HL-60 (cell line): ENCODE data around the gene TBX21.

ENCODE experiments used
- DNase-seq, 2 experiments: peaks; one replicate each; pipeline ENCODE4 v3.0.0-alpha.2; 2010 to 2020; ENCODE audit warnings: low read depth in 1 of 2, low spot score in 1 of 2
- H3K27ac ChIP-seq: fragments of 250-450 bp; sonication (Bioruptor Pico); replicated peaks from 2 replicates; pipeline ENCODE4 v1.5.1; 2020; ENCODE audit warnings: mild to moderate bottlenecking, moderate library complexity
- H3K27me3 ChIP-seq: fragments of 250-450 bp; sonication (Bioruptor Pico); 2 replicates; pipeline ENCODE4 v1.5.1; 2021; ENCODE audit warnings: mild to moderate bottlenecking, moderate library complexity; ENCODE audit not compliant: insufficient read depth, poor library complexity, severe bottlenecking
- H3K4me3 ChIP-seq: replicated peaks from 2 replicates; pipeline ENCODE4 v1.5.1; 2011; ENCODE audit warnings: mild to moderate bottlenecking, control low read depth, low read length; ENCODE audit not compliant: insufficient read depth
- CTCF ChIP-seq: IDR thresholded peaks from one replicate; pipeline ENCODE4 v1.5.1; 2011; ENCODE audit warnings: low read length, control low read depth, inconsistent platforms; ENCODE audit not compliant: insufficient read depth
- GABPA ChIP-seq: IDR thresholded peaks from 2 replicates; pipeline ENCODE4 v1.6.1; 2012; ENCODE audit warnings: low read depth
- POLR2AphosphoS5 ChIP-seq: IDR thresholded peaks from 2 replicates; pipeline ENCODE4 v1.6.1; 2012; ENCODE audit warnings: low read depth
- SPI1 ChIP-seq: IDR thresholded peaks from 2 replicates; pipeline ENCODE4 v1.6.1; 2012; ENCODE audit warnings: low read depth, mild to moderate bottlenecking, borderline replicate concordance
- TF ChIP-seq, protein P1 (sequence below): IDR thresholded peaks from 2 replicates; pipeline ENCODE4 v1.6.1; 2012; ENCODE audit warnings: low read depth; ENCODE audit not compliant: insufficient replicate concordance

Gene TBX21

GRCh38 chr17:47708864-47709541, 24.0 kb upstream of the TBX21 start:
- no peak overlapping the region for H3K27ac ChIP-seq
- H3K4me3 ChIP-seq, result no peak overlapping the region
- no peak for TF ChIP-seq POLR2AphosphoS5
- TF ChIP-seq, protein P1, sequence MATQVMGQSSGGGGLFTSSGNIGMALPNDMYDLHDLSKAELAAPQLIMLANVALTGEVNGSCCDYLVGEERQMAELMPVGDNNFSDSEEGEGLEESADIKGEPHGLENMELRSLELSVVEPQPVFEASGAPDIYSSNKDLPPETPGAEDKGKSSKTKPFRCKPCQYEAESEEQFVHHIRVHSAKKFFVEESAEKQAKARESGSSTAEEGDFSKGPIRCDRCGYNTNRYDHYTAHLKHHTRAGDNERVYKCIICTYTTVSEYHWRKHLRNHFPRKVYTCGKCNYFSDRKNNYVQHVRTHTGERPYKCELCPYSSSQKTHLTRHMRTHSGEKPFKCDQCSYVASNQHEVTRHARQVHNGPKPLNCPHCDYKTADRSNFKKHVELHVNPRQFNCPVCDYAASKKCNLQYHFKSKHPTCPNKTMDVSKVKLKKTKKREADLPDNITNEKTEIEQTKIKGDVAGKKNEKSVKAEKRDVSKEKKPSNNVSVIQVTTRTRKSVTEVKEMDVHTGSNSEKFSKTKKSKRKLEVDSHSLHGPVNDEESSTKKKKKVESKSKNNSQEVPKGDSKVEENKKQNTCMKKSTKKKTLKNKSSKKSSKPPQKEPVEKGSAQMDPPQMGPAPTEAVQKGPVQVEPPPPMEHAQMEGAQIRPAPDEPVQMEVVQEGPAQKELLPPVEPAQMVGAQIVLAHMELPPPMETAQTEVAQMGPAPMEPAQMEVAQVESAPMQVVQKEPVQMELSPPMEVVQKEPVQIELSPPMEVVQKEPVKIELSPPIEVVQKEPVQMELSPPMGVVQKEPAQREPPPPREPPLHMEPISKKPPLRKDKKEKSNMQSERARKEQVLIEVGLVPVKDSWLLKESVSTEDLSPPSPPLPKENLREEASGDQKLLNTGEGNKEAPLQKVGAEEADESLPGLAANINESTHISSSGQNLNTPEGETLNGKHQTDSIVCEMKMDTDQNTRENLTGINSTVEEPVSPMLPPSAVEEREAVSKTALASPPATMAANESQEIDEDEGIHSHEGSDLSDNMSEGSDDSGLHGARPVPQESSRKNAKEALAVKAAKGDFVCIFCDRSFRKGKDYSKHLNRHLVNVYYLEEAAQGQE, result no peak
- peaks cover 4% of the 10 kb centered on the region for H3K27me3 ChIP-seq
- DNase-seq, result no peak

GRCh38 chr17:47709594-47709993, 23.4 kb upstream of the TBX21 start:
- TF ChIP-seq CTCF (no peak), SPI1 (no peak), POLR2AphosphoS5 (no peak), GABPA (no peak)
- TF ChIP-seq, protein P1, result no peak
- Histone ChIP-seq H3K4me3 (no peak overlapping the region), H3K27me3 (peaks cover 9% of the 10 kb centered on the region), H3K27ac (no peak overlapping the region)
- no peak for DNase-seq

DNA sequence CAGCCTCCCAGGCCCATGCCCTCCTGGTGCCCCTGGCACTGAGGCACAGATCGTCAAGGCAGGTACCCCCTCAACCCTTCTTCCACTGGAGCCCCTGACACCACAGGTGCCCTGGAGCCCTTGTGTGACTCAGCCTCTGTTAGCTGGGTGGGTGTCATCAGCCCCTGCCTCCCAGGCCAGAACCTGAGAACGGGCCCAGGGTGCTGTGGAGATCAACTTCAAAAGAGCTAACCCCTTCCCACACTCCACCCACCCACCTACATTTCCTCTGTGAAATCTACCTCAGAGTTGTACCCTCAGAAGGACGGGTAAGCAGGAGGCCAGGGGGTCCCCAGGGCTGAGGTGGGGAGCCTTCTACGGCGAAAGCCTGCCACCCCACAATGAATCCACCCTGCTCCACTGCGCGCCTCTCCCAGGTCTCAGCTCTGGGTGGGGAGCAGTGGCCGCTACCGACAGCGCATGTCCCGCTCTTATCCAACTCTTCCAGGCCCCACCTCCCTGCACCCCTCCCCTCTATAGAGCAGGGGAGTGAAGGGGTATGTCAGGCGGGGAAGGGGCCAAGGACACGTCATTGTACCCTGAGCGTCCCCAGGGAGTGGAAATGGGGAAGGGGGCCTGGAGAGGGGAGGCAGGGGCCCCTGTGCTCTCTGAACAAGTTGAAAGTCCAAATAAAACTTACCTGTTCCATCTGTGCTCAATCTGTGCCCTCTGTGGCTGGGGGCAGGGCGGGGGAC, 21.5 kb upstream of the TBX21 start:
- TF ChIP-seq CTCF, result no peak
- TF ChIP-seq POLR2AphosphoS5, result no peak
- TF ChIP-seq, protein P1, result no peak
- no peak for TF ChIP-seq GABPA
- TF ChIP-seq SPI1, result no peak
- DNase-seq, result no peak
- Histone ChIP-seq H3K27me3 (peaks cover 9% of the 10 kb centered on the region), H3K27ac (no peak overlapping the region), H3K4me3 (no peak overlapping the region)
